ENCODE measurements around the gene RAI1.
A peak's percentile ranks its signal among the peaks of the same experiment; 100 is the strongest.

Gene RAI1

DNA sequence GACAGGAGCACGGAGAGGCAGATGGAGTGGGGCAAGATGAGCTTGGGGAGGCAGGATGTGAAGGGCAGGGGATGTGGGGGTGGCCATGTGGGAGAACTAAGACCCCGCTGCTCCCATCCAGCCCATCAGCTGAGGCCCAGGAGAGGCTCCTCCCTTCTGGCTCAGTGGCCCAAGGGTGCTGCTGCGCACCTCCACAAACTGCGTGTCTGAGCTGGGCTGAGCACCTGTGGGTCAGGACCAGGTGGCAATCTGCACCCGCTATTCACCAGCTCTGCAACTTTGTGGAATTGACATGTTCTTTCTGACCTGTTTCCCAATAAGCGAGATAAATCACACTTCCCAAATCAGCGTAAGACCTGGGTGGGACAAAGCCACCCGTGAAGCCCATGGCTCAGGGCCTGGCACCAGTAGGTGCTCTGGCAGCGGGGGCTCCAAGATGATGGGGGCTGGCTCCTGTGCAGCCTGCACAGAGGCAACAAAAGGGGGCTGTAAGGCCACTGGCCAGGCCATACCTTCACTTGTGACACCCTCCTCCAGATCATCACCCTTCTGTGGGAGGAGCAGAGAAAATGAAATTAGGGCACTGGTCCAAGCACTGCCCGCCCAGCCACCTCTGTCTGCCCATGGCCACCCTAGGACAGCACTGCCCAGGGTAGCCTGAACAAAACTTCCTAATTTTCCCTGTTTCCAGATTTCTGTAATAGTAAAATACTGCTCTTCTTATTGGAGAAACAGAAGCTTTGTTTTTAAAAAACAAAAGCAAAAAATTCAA, 167.2 kb downstream of the RAI1 start:
- DNase-seq (ENCODE audit: low read depth), result no peak

GRCh38 chr17:17849147-17849820, 168.0 kb downstream of the RAI1 start:
- peak; percentile 89 for DNase-seq (ENCODE audit: low read depth)

GRCh38 chr17:17849845-17850373, 168.7 kb downstream of the RAI1 start:
- DNase-seq (ENCODE audit: low read depth), result peak; percentile 66

DNA sequence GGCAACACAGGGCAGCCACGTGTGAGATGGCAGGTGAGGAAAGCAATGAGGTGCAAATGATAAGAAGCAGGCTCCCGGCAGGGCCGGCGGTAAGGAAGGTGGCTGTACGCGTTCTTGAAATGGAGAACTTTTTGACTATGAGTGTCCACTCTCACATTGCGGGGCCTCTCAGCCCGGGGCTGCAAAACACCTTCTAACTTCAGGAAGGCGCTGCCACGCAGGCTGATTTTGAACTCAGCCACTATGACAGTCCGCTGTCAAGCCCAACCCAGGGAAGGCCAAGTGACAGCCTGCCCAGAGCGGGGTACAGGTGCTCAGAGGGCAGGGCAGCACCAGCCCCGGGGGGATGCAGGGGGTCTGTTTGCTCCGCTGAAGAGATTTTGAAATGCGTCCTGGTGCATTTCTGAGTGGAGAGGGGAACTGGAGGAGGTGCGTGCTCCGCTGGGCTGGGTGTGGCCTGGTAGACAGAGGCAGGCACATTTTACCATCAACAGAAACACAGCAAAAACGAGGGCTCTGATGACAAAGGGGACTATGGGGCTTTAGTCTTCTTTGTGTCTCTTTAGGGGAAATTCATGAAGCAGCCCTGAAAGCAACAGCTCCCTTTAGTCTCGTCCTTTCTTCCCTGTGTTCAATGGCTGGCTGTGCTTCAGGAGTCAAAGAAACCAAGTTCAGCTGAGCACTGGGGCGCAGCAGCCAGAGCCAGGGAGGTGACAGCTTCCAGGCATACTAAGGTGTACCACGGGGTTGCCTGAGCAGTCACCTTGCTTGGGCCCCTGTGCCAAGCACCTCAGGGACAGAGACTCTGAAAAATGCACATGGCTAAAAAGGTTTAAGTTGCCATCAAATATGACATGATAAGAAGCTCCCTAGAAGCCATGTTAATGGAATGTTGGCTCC, 170.1 kb downstream of the RAI1 start:
- DNase-seq (ENCODE audit: low read depth), result no peak

GRCh38 chr17:17852930-17853329, 171.7 kb downstream of the RAI1 start:
- no peak for DNase-seq (ENCODE audit: low read depth)

- DNase-seq (ENCODE audit: low read depth), result no peak
Measured at GRCh38 chr17:17853811-17854447, 172.7 kb downstream of the RAI1 start.

GRCh38 chr17:17855976-17856375, 174.7 kb downstream of the RAI1 start:
- peak; percentile 43 for DNase-seq (ENCODE audit: low read depth)

DNA sequence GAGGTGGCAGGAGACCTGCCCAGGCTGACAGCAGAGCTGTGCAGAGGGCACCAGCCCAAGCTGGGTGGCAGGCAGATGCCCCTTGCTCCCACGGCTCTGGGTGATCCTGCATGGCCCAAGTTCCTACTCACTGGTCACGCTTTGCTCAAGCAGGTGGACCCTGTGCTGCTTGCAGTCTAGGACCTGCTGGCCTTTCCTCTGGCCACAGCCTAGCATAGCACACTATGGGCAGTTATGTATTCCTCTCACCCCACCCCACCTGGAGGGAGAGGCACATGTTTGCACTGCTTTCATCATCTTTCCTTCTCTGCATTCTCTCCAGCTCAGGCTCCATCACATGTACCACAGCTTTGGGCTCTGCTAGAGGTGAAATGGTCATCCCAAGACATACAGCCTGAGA, 175.1 kb downstream of the RAI1 start:
- DNase-seq (ENCODE audit: low read depth), result no peak

DNA sequence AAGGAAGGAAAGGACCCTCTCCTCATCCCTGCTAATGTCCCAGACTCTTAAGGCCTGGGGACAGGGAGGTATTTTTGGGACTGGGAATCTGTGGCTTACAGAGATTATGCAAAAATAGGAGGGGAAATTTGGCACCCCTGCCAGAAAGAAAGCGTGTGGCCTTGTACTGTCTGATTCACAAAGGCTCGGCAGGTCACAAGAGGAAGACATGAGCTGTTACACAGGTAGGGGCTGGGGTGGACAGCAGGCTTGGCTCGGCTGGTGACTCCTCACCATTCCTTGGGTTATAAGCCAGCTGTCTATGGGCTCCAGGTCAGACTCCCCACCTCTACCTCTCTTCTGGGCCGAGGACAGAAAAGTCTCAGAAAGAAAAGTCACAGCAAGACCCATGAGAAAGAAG, 176.2 kb downstream of the RAI1 start:
- no peak for DNase-seq (ENCODE audit: low read depth)

DNA sequence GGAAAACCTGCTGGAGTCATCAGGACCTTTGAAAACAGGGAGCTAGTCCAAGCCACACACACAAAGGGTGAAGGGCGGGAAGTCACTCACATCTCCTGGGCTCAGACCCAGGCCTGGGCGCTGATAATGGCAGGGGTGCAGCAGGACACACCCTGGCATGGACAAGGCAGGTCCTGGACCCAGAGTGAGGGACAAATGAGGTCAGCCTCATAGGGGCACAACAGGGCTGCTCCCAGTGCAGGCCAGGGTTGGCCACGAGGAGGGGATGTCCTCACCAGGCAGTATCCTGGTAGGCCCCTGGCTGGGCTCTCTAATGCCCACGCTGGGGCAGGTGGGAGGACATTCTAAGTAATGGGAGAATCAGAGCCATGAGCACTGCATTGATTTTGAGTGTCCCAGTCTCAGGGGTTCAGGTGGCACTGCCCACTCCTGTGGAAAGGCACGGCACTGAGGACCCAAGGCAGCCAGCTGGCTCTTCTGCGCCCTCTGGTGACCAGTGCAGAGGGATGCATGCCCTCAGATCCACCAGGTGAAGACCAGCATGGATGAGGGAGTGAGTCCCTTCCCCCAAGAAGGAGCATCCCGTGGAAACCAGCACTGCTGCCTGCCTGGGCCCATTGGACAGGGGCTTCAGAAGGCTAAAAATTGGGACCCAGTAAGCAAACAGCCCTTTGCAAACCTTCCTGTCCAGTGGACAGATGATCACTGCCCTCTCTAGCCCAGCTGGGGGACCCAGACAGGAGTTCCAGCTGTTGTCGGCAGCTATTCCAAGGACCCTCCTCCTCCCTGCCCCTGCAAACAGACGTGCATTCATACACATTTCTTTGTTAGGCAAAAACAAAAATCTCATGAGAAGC, 178.9 kb downstream of the RAI1 start:
- DNase-seq (ENCODE audit: low read depth), result peak; percentile 42

DNA sequence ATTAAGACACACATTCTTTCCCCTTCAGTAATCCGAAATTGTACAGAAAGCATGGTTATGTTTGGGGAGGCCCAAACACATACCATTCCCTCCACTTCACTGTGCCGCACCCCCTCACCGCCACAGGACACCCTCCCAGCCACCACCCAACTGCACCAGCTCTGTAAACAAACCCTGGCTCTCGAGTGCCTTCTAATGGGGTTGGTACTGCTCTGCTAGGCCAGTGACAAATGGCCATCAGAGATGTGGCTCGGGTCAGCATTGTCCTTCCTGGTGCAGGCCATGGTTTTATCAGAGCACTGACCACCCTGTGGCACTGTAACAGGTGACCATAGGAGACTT, 179.5 kb downstream of the RAI1 start:
- no peak for DNase-seq (ENCODE audit: low read depth)

Measured in fibroblast of gingiva (primary cell).